K562 (cell line): ENCODE data around the gene SELENOF. TPM values are rescaled to one million over a fixed set of nuclear protein-coding genes. Genes with fewer than 3 reads are reported as not detected.

ENCODE experiments used
- BRCA1 ChIP-seq, 2 experiments: fragments of 450-650 bp in 1 of 2; sonication (generic) in 1 of 2; formaldehyde crosslinking in 1 of 2; IDR thresholded peaks; 2 replicates each; pipeline versions ENCODE4 v1.5.0 to v1.6.1; 2017 to 2020; ENCODE audit warnings: mild to moderate bottlenecking in 1 of 2, missing genetic modification reagents in 1 of 2
- C11orf30 ChIP-seq: fragments of 450-650 bp; IDR thresholded peaks from 2 replicates; pipeline ENCODE4 v1.6.1; 2016; ENCODE audit warnings: low read depth, mild to moderate bottlenecking
- CHCHD3 ChIP-seq: fragments of 250-450 bp; sonication (Bioruptor Pico); IDR thresholded peaks from 2 replicates; pipeline ENCODE4 v2.1.2; 2022; ENCODE audit warnings: mild to moderate bottlenecking
- HSF4 ChIP-seq: fragments of 250-450 bp; sonication (Bioruptor Pico); IDR thresholded peaks from 2 replicates; pipeline ENCODE4 v2.1.2; 2022; ENCODE audit warnings: mild to moderate bottlenecking, moderate library complexity, borderline replicate concordance
- KAT2B ChIP-seq: IDR thresholded peaks from one replicate; pipeline ENCODE4 v1.6.1; 2012; ENCODE audit warnings: low read depth, mild to moderate bottlenecking, control low read depth, inconsistent platforms, low read length, moderate library complexity
- L3MBTL2 ChIP-seq: fragments of 450-650 bp; IDR thresholded peaks from 2 replicates; pipeline ENCODE4 v1.6.1; 2016; ENCODE audit warnings: mild to moderate bottlenecking, moderate library complexity
- NFIC ChIP-seq: fragments of 450-650 bp; IDR thresholded peaks from 2 replicates; pipeline ENCODE4 v1.6.1; 2017; ENCODE audit warnings: mild to moderate bottlenecking, inconsistent platforms
- PHF8 ChIP-seq: fragments of 200-600 bp; sonication (generic); IDR thresholded peaks from 2 replicates; pipeline ENCODE4 v1.6.1; 2012; ENCODE audit warnings: mixed run types, mild to moderate bottlenecking, inconsistent platforms, low read length, moderate library complexity, borderline replicate concordance
- POLR2G ChIP-seq: fragments of 200-400 bp; formaldehyde crosslinking; IDR thresholded peaks from 2 replicates; pipeline ENCODE4 v1.6.1; 2017; ENCODE audit warnings: low read depth, mild to moderate bottlenecking, antibody characterized with exemption, low read length, moderate library complexity
- POLR3A ChIP-seq: IDR thresholded peaks from 2 replicates; pipeline ENCODE4 v1.6.1; 2011; ENCODE audit warnings: borderline replicate concordance, mild to moderate bottlenecking, moderate library complexity; ENCODE audit not compliant: insufficient read length, insufficient read depth; ENCODE audit errors: extremely low read depth
- POU5F1 ChIP-seq: fragments of 150-350 bp; IDR thresholded peaks from 2 replicates; pipeline ENCODE4 v1.6.1; 2014; ENCODE audit warnings: borderline replicate concordance, low read length, low read depth, mild to moderate bottlenecking; ENCODE audit not compliant: partially characterized antibody
- RBM22 ChIP-seq: fragments of 200-400 bp; formaldehyde crosslinking; IDR thresholded peaks from 2 replicates; pipeline ENCODE4 v1.6.1; 2018; ENCODE audit warnings: low read length, low read depth; ENCODE audit not compliant: poor library complexity, severe bottlenecking
- SRSF1 ChIP-seq: fragments of 200-400 bp; formaldehyde crosslinking; IDR thresholded peaks from 2 replicates; pipeline ENCODE4 v1.6.1; 2017; ENCODE audit warnings: mild to moderate bottlenecking, low read depth, low read length, moderate library complexity
- ZNF699 ChIP-seq: fragments of 250-450 bp; sonication (Bioruptor Pico); IDR thresholded peaks from 2 replicates; pipeline ENCODE4 v1.8.0; 2021; ENCODE audit warnings: mild to moderate bottlenecking, moderate library complexity; ENCODE audit not compliant: insufficient replicate concordance
- polyA plus RNA-seq, 8 experiments: library from polyadenylated mRNA; depleted of rRNA in 4 of 8; stranded (reverse) in 5 of 8; unstranded in 3 of 8; fragments of >200 nt; fragmentation: Nextera tagmentation in 2 of 8; fragmentation: Illumina TruSeq in 1 of 8; extraction: Ambion mirVana in 2 of 8; extraction: Trizol in 1 of 8; gene quantifications; 2 replicates each; pipeline versions ENCODE4 v1.2.1 to v1.2.3, GENCODE V29; 2011 to 2014; ENCODE audit warnings: inconsistent platforms in 1 of 8, missing spikeins in 1 of 8
- total RNA-seq, 7 experiments: library from RNA; depleted of rRNA in 6 of 7; stranded (reverse); fragments of >200 nt in 6 of 7; fragmentation: Illumina TruSeq in 2 of 7; extraction: Trizol in 2 of 7; gene quantifications; 2 replicates each; pipeline versions ENCODE4 v1.2.1 to v1.2.3, GENCODE V29; 2011 to 2021; ENCODE audit warnings: low replicate concordance in 1 of 7
- TF ChIP-seq, protein P1 (sequence below): sonication (generic); formaldehyde crosslinking; IDR thresholded peaks from 2 replicates; pipeline ENCODE4 v1.8.0; 2022; ENCODE audit warnings: mild to moderate bottlenecking, low read depth, missing genetic modification reagents
- TF ChIP-seq, protein P2 (sequence below), 2 experiments: fragments of 450-650 bp in 1 of 2; sonication (generic) in 1 of 2; formaldehyde crosslinking in 1 of 2; IDR thresholded peaks; 2 replicates each; pipeline versions ENCODE4 v1.7.1 to v1.9.0; 2016 to 2022; ENCODE audit warnings: inconsistent platforms in 1 of 2, mild to moderate bottlenecking in 1 of 2, missing genetic modification reagents in 1 of 2

SELENOF gene
- total and polyA plus RNA-seq, 9 of the 15 experiments (the other 6 are each of a cell fraction or from before 2014, with no cell fraction given): 115 to 394 (median 215) TPM

DNA sequence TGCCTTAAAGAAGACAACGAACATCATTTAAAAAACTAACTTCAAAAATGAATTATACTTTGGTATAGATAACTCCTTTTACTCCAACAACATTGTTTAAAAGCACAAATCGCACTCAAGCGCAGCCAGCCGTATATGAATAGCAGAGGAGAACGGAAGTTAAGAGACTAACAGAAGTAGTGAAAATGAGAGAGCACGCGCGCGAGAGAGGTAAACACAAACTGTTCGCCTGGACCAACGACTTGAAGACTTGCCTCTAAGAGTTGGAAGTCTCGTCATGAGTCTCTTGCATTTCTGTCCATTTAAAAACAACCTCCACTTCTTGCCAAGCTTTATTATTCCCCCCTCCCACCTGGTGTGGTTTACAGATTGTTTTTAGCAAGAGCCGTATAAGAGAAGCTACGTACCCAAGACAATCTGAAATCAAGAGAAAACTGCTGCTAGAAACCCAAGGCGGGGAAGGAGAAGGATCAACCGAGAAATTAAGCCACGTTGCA, 479 bp downstream of the SELENOF start (continued):
- TF ChIP-seq PHF8 (no peak), POLR3A (no peak), L3MBTL2 (no peak), KAT2B (no peak), C11orf30 (no peak), NFIC (no peak), BRCA1 (IDR thresholded peaks at IDR 0.05) (no peak), BRCA1 (CRISPR knock-in tag; IDR thresholded peaks at IDR 0.05) (no peak), ZNF699 (CRISPR knock-in tag) (no peak), POLR2G (no peak), HSF4 (CRISPR knock-in tag) (no peak), RBM22 (no peak), POU5F1 (no peak), CHCHD3 (CRISPR knock-in tag) (no peak), SRSF1 (no peak)
- TF ChIP-seq, protein P1, sequence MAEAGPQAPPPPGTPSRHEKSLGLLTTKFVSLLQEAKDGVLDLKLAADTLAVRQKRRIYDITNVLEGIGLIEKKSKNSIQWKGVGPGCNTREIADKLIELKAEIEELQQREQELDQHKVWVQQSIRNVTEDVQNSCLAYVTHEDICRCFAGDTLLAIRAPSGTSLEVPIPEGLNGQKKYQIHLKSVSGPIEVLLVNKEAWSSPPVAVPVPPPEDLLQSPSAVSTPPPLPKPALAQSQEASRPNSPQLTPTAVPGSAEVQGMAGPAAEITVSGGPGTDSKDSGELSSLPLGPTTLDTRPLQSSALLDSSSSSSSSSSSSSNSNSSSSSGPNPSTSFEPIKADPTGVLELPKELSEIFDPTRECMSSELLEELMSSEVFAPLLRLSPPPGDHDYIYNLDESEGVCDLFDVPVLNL (CRISPR knock-in tag): no peak
- TF ChIP-seq, protein P2, sequence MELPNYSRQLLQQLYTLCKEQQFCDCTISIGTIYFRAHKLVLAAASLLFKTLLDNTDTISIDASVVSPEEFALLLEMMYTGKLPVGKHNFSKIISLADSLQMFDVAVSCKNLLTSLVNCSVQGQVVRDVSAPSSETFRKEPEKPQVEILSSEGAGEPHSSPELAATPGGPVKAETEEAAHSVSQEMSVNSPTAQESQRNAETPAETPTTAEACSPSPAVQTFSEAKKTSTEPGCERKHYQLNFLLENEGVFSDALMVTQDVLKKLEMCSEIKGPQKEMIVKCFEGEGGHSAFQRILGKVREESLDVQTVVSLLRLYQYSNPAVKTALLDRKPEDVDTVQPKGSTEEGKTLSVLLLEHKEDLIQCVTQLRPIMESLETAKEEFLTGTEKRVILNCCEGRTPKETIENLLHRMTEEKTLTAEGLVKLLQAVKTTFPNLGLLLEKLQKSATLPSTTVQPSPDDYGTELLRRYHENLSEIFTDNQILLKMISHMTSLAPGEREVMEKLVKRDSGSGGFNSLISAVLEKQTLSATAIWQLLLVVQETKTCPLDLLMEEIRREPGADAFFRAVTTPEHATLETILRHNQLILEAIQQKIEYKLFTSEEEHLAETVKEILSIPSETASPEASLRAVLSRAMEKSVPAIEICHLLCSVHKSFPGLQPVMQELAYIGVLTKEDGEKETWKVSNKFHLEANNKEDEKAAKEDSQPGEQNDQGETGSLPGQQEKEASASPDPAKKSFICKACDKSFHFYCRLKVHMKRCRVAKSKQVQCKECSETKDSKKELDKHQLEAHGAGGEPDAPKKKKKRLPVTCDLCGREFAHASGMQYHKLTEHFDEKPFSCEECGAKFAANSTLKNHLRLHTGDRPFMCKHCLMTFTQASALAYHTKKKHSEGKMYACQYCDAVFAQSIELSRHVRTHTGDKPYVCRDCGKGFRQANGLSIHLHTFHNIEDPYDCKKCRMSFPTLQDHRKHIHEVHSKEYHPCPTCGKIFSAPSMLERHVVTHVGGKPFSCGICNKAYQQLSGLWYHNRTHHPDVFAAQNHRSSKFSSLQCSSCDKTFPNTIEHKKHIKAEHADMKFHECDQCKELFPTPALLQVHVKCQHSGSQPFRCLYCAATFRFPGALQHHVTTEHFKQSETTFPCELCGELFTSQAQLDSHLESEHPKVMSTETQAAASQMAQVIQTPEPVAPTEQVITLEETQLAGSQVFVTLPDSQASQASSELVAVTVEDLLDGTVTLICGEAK (IDR thresholded peaks at IDR 0.05): peak; percentile 59
- TF ChIP-seq, protein P2 (CRISPR knock-in tag; IDR thresholded peaks at IDR 0.05): no peak
